GM12878 (cell line): ENCODE data around the gene COL17A1. TPM values are rescaled to one million over a fixed set of nuclear protein-coding genes. Genes with fewer than 3 reads are reported as not detected.

ENCODE experiments used
- ATAC-seq: fragments of 200-7000 bp; cut with Tn5 transposase; 3 replicates; pipeline ENCODE4 v1.9.1; 2020; ENCODE audit warnings: mild to moderate bottlenecking, moderate library complexity
- BruUV-seq: library from RNA; stranded (reverse); fragments of 400-500 nt; replicated peaks from 2 replicates; lab custom pipeline; 2021; lab: Mats Ljungman, UMichigan
- CTCF ChIA-PET: fragments of 300-600 bp; sonication (Branson Sonifier 250); formaldehyde crosslinking; extraction: SDS; loops from one replicate; lab custom pipeline; 2021; ENCODE audit warnings: inconsistent platforms; lab: Yijun Ruan, JAX
- POLR2A ChIA-PET: fragments of 350-600 bp; formaldehyde crosslinking; extraction: SDS; loops from one replicate; lab custom pipeline; 2021; ENCODE audit warnings: inconsistent platforms; lab: Charles Lee
- RAD21 ChIA-PET: fragments of 300-600 bp; sonication (Branson Sonifier 250); formaldehyde crosslinking; loops from one replicate; lab custom pipeline; 2023; ENCODE audit warnings: antibody characterized with exemption; ENCODE audit not compliant: unreplicated experiment; lab: Charles Lee
- SMC1A ChIA-PET: fragments of 300-600 bp; sonication (Branson Sonifier 250); formaldehyde crosslinking; loops from one replicate; lab custom pipeline; 2023; ENCODE audit not compliant: unreplicated experiment, uncharacterized antibody; lab: Charles Lee
- DNase-seq: peaks from one replicate; pipeline ENCODE4 v3.0.0-alpha.2; 2011; ENCODE audit warnings: low read depth, low spot score
- FAIRE-seq: peaks from 3 replicates; lab custom pipeline; 2011; peaks lifted over from hg19 to GRCh38; lab: Jason Lieb, UNC
- H2AFZ ChIP-seq: 2 replicates; pipeline ENCODE4 v1.6.0; 2011; ENCODE audit warnings: low read depth, low read length, control low read depth; ENCODE audit not compliant: control insufficient read depth
- H3K27ac ChIP-seq: 2 replicates; pipeline ENCODE4 v1.5.1; 2011; ENCODE audit warnings: control low read depth; ENCODE audit not compliant: control insufficient read depth, insufficient read depth
- H3K27me3 ChIP-seq, 2 experiments: replicated peaks in 1 of 2; 2 replicates each; pipeline versions ENCODE4 v1.6.0 to v1.6.1; 2011; ENCODE audit warnings: low read length in 1 of 2; ENCODE audit not compliant: control insufficient read depth in 2 of 2, insufficient read depth in 2 of 2
- H3K36me3 ChIP-seq, 2 experiments: 2 replicates each; pipeline ENCODE4 v1.5.1; 2011; ENCODE audit warnings: low read length in 1 of 2; ENCODE audit not compliant: control insufficient read depth in 2 of 2, insufficient read depth in 2 of 2
- H3K4me1 ChIP-seq: 2 replicates; pipeline ENCODE4 v1.6.1; 2011; ENCODE audit warnings: mild to moderate bottlenecking, low read length, moderate library complexity, mixed read lengths; ENCODE audit not compliant: control insufficient read depth, insufficient read depth
- H3K4me2 ChIP-seq: 2 replicates; pipeline ENCODE4 v1.6.0; 2011; ENCODE audit warnings: control low read depth; ENCODE audit not compliant: control insufficient read depth, insufficient read depth
- H3K4me3 ChIP-seq: fragments of 200-600 bp; sonication (generic); 2 replicates; pipeline ENCODE4 v1.5.1; 2016
- H3K79me2 ChIP-seq: 2 replicates; pipeline ENCODE4 v1.6.0; 2011; ENCODE audit warnings: low read length; ENCODE audit not compliant: control insufficient read depth, insufficient read depth
- H3K9ac ChIP-seq: 2 replicates; pipeline ENCODE4 v1.8.0; 2011; ENCODE audit warnings: low read length, control low read depth, mixed read lengths; ENCODE audit not compliant: control insufficient read depth, insufficient read depth
- H3K9me3 ChIP-seq: replicated peaks from 3 replicates; pipeline ENCODE4 v1.5.1; 2011; ENCODE audit warnings: mild to moderate bottlenecking, low read length; ENCODE audit not compliant: control insufficient read depth, insufficient read depth
- H4K20me1 ChIP-seq: 2 replicates; pipeline ENCODE4 v1.6.0; 2011; ENCODE audit not compliant: control insufficient read depth, insufficient read depth
- ATF3 ChIP-seq: IDR thresholded peaks from 2 replicates; pipeline ENCODE4 v1.6.1; 2011; ENCODE audit warnings: low read depth, mild to moderate bottlenecking, low read length, moderate library complexity, borderline replicate concordance; ENCODE audit errors: extremely low read depth
- BHLHE40 ChIP-seq, 2 experiments: fragments of 450-650 bp in 1 of 2; IDR thresholded peaks; 2 replicates each; pipeline ENCODE4 v1.6.1; 2011 to 2017; ENCODE audit warnings: low read depth in 2 of 2, borderline replicate concordance in 1 of 2, improper control_type of control experiment in 1 of 2, low read length in 1 of 2, mild to moderate bottlenecking in 1 of 2
- BMI1 ChIP-seq: fragments of 450-650 bp; IDR thresholded peaks from 2 replicates; pipeline ENCODE4 v1.6.1; 2016; ENCODE audit warnings: mild to moderate bottlenecking, moderate library complexity, borderline replicate concordance
- CREM ChIP-seq: IDR thresholded peaks from 2 replicates; pipeline ENCODE4 v1.6.1; 2014; ENCODE audit warnings: antibody characterized with exemption, low read depth
- EGR1 ChIP-seq, 2 experiments: IDR thresholded peaks; 1 replicate in 1 of 2; 2 replicates in 1 of 2; pipeline ENCODE4 v1.6.1; 2011 to 2012; ENCODE audit warnings: low read depth in 2 of 2, low read length in 2 of 2, borderline replicate concordance in 1 of 2, mild to moderate bottlenecking in 1 of 2, moderate library complexity in 1 of 2
- FOXM1 ChIP-seq: IDR thresholded peaks from 2 replicates; pipeline ENCODE4 v1.6.1; 2012; ENCODE audit warnings: low read depth, mild to moderate bottlenecking, inconsistent platforms, low read length, moderate library complexity
- HCFC1 ChIP-seq: fragments of 150-350 bp; IDR thresholded peaks from 2 replicates; pipeline ENCODE4 v1.6.1; 2014; ENCODE audit warnings: low read length
- MAX ChIP-seq: IDR thresholded peaks from 2 replicates; pipeline ENCODE4 v1.6.1; 2012; ENCODE audit warnings: low read depth, low read length, improper control_type of control experiment
- MXI1 ChIP-seq: fragments of 150-350 bp; IDR thresholded peaks from 2 replicates; pipeline ENCODE4 v1.6.1; 2011; ENCODE audit warnings: low read depth, mild to moderate bottlenecking, inconsistent platforms, low read length, improper control_type of control experiment
- PKNOX1 ChIP-seq: fragments of 450-650 bp; IDR thresholded peaks from 2 replicates; pipeline ENCODE4 v1.6.1; 2016; ENCODE audit warnings: mild to moderate bottlenecking
- POLR2A ChIP-seq: IDR thresholded peaks from 2 replicates; pipeline ENCODE4 v1.6.1; 2011; ENCODE audit warnings: low read depth, mild to moderate bottlenecking, low read length
- POLR2AphosphoS2 ChIP-seq: IDR thresholded peaks from 2 replicates; pipeline ENCODE4 v1.6.1; 2011; ENCODE audit warnings: low read depth, mild to moderate bottlenecking, low read length, improper control_type of control experiment, moderate library complexity
- SKIL ChIP-seq: fragments of 450-650 bp; IDR thresholded peaks from 2 replicates; pipeline ENCODE4 v1.6.1; 2017; ENCODE audit warnings: mild to moderate bottlenecking, low read depth, inconsistent platforms; ENCODE audit not compliant: poor library complexity, severe bottlenecking
- SUZ12 ChIP-seq: fragments of 200-600 bp; sonication (generic); IDR thresholded peaks from one replicate; pipeline ENCODE4 v1.6.1; 2018; ENCODE audit warnings: antibody characterized with exemption, mild to moderate bottlenecking; ENCODE audit not compliant: unreplicated experiment
- TAF1 ChIP-seq: IDR thresholded peaks from 2 replicates; pipeline ENCODE4 v1.6.1; 2011; ENCODE audit warnings: mild to moderate bottlenecking, low read depth, low read length, borderline replicate concordance
- USF1 ChIP-seq: IDR thresholded peaks from 2 replicates; pipeline ENCODE4 v1.6.1; 2011; ENCODE audit warnings: borderline replicate concordance, low read depth, mild to moderate bottlenecking, moderate library complexity, mixed read lengths, low read length; ENCODE audit not compliant: insufficient read depth; ENCODE audit errors: extremely low read length
- YBX1 ChIP-seq: fragments of 450-650 bp; IDR thresholded peaks from 2 replicates; pipeline ENCODE4 v1.6.1; 2016; ENCODE audit warnings: antibody characterized with exemption
- ZZZ3 ChIP-seq: IDR thresholded peaks from 2 replicates; pipeline ENCODE4 v1.6.1; 2011; ENCODE audit warnings: low read depth; ENCODE audit not compliant: control insufficient read depth, insufficient read length
- WGBS: methylation state at CpG from one replicate; pipeline ENCODE4 v1.1.6; 2016; ENCODE audit warnings: low lambda C conversion rate; ENCODE audit not compliant: insufficient replicate concordance, insufficient coverage; ENCODE audit errors: missing lambda C conversion rate; 5-methylcytosine and 5-hydroxymethylcytosine counted together
- in situ Hi-C: fragments of 300-500 bp; cut with MboI; formaldehyde crosslinking; loops from 9 replicates; pipeline ENCODE4 v1.14.3; 2018; ENCODE audit warnings: mixed read lengths
- intact Hi-C: fragments of 100-400 bp; cut with micrococcal nuclease; formaldehyde crosslinking; loops from one replicate; pipeline ENCODE4 v1.14.2; 2022; ENCODE audit not compliant: unreplicated experiment
- polyA plus RNA-seq, 11 experiments: library from polyadenylated mRNA; depleted of rRNA in 4 of 11; unstranded in 6 of 11; stranded (reverse) in 5 of 11; fragments of >200 nt; fragmentation: Nextera tagmentation in 4 of 11; fragmentation: Illumina TruSeq in 1 of 11; extraction: Ambion mirVana in 4 of 11; extraction: Trizol in 1 of 11; gene quantifications; 1 replicate in 1 of 11; 2 replicates in 10 of 11; pipeline versions ENCODE4 v1.2.1 to v1.2.3, GENCODE V29; 2011 to 2016; ENCODE audit warnings: inconsistent platforms in 2 of 11, missing spikeins in 2 of 11, low read depth in 1 of 11
- total RNA-seq, 4 experiments: library from RNA; depleted of rRNA in 3 of 4; stranded (reverse); fragments of >200 nt in 3 of 4; fragmentation: Illumina TruSeq in 1 of 4; extraction: Trizol in 1 of 4; gene quantifications; 2 replicates each; pipeline versions ENCODE4 v1.2.1 to v1.2.3, GENCODE V29; 2013 to 2021

The COL17A1 gene
- total and polyA plus RNA-seq, 10 of the 15 experiments (the other 5 are each of a cell fraction or from before 2014, with no cell fraction given): 0.08 to 0.22 TPM; not detected in 8

GRCh38 chr10:104103956-104104355 is 18.3 kb upstream of the COL17A1 start:
- SMC1A ChIA-PET: interaction anchor here (1.4 to 2.7 kb wide), 4 partner anchors 11 to 23 kb away, joined by 3 to 19 read pairs (median 6); partner anchors contain the start of gene SFR1

More at GRCh38 chr10:104103956-104104355, 18.3 kb upstream of the COL17A1 start:
- Histone ChIP-seq H3K36me3 (no peaks in the 10 kb centered on the region), H3K4me2 (no peak overlapping the region), H3K4me3 (no peak overlapping the region), H3K27ac (no peak overlapping the region), H2AFZ (no peak overlapping the region), H3K27me3 (no peaks in the 10 kb centered on the region), H3K9ac (no peak overlapping the region), H3K9me3 (no peaks in the 10 kb centered on the region), H3K4me1 (no peaks in the 10 kb centered on the region), H3K79me2 (no peaks in the 10 kb centered on the region), H4K20me1 (no peaks in the 10 kb centered on the region)
- intact Hi-C loops (no loop called here), in situ Hi-C loops (no loop called here)
- no peak for DNase-seq
- ChIA-PET CTCF (interaction anchor here (1.4 to 2.3 kb wide), 7 partner anchors 10 to 216 kb away, joined by 3 to 8 read pairs (median 4); partner anchors contain the start of gene SFR1), RAD21 (interaction anchor here (1.2 to 2.5 kb wide), 5 partner anchors 15 to 31 kb away, joined by 3 to 9 read pairs (median 4); partner anchors contain the start of gene SFR1), POLR2A (interaction anchor here (1.2 to 1.4 kb wide), 3 partner anchors 11 to 150 kb away, joined by 3 read pairs; no protein-coding TSS in a partner anchor)
- peak; percentile 54 for ATAC-seq
- 0% methylated on average over 1 of the region's 1 CpG for WGBS
- FAIRE-seq: no peak
- no TSS peak for BruUV-seq
- TF ChIP-seq PKNOX1 (no peak), SKIL (no peak), HCFC1 (no peak), BMI1 (no peak), FOXM1 (no peak), MAX (no peak), USF1 (no peak), EGR1 (IDR thresholded peaks at IDR 0.05; ENCODE audit: borderline replicate concordance in 1 of 2, low read depth in 2 of 2, low read length in 2 of 2) (no peak), YBX1 (no peak), SUZ12 (no peak), ZZZ3 (no peak), POLR2AphosphoS2 (no peak), MXI1 (no peak), TAF1 (no peak), ATF3 (no peak), BHLHE40 (IDR thresholded peaks at IDR 0.05; ENCODE audit: borderline replicate concordance in 1 of 2, low read depth in 2 of 2, low read length in 1 of 2) (no peak), POLR2A (no peak), CREM (no peak)
